DND-41 (cell line): ENCODE measurements around the gene ABCG1.

ENCODE experiments used
- ATAC-seq: fragments of 200-7000 bp; cut with Tn5 transposase; 3 replicates; pipeline ENCODE4 v1.9.1; 2021; ENCODE audit warnings: low read depth; ENCODE audit not compliant: insufficient read depth
- DNase-seq: peaks from one replicate; pipeline ENCODE4 v3.0.0-alpha.2; 2020
- H2AFZ ChIP-seq: 2 replicates; pipeline ENCODE4 v1.6.0; 2012; ENCODE audit warnings: low read depth, low read length
- H3K27ac ChIP-seq: 2 replicates; pipeline ENCODE4 v1.5.1; 2012; ENCODE audit warnings: low read length, inconsistent platforms
- H3K27me3 ChIP-seq: fragments of 200-600 bp; sonication (generic); 2 replicates; pipeline ENCODE4 v1.6.0; 2012; ENCODE audit warnings: low read length, mild to moderate bottlenecking, inconsistent platforms; ENCODE audit not compliant: insufficient read depth, poor library complexity
- H3K36me3 ChIP-seq: 2 replicates; pipeline ENCODE4 v1.5.1; 2012; ENCODE audit warnings: low read length, inconsistent platforms; ENCODE audit not compliant: insufficient read depth
- H3K4me1 ChIP-seq: 2 replicates; pipeline ENCODE4 v1.5.1; 2012; ENCODE audit warnings: mild to moderate bottlenecking, low read length; ENCODE audit not compliant: insufficient read depth
- H3K4me2 ChIP-seq: 2 replicates; pipeline ENCODE4 v1.6.0; 2012; ENCODE audit warnings: mild to moderate bottlenecking, moderate library complexity, low read length, inconsistent platforms; ENCODE audit not compliant: insufficient read depth
- H3K4me3 ChIP-seq, 2 experiments: fragments of 200-600 bp in 1 of 2; shearing (Covaris generic) in 1 of 2; 2 replicates each; pipeline ENCODE4 v1.5.1; 2012 to 2016; ENCODE audit warnings: inconsistent platforms in 2 of 2, low read length in 2 of 2, mild to moderate bottlenecking in 2 of 2, low read depth in 1 of 2, moderate library complexity in 1 of 2
- H3K79me2 ChIP-seq: 2 replicates; pipeline ENCODE4 v1.6.0; 2012; ENCODE audit warnings: low read length, inconsistent platforms; ENCODE audit not compliant: insufficient read depth
- H3K9ac ChIP-seq: 2 replicates; pipeline ENCODE4 v1.6.0; 2012; ENCODE audit warnings: low read depth, mild to moderate bottlenecking, inconsistent platforms, low read length, moderate library complexity
- H3K9me3 ChIP-seq: 2 replicates; pipeline ENCODE4 v1.5.1; 2012; ENCODE audit warnings: low read length, moderate library complexity, mild to moderate bottlenecking, inconsistent platforms; ENCODE audit not compliant: insufficient read depth, severe bottlenecking
- H4K20me1 ChIP-seq: 2 replicates; pipeline ENCODE4 v1.6.0; 2012; ENCODE audit warnings: low read length; ENCODE audit not compliant: insufficient read depth
- CTCF ChIP-seq: IDR thresholded peaks from 2 replicates; pipeline ENCODE4 v1.5.1; 2012; ENCODE audit warnings: borderline replicate concordance, low read length, moderate library complexity, mild to moderate bottlenecking; ENCODE audit not compliant: poor library complexity, severe bottlenecking; ENCODE audit errors: extremely low read depth
- EZH2 ChIP-seq: IDR thresholded peaks from 3 replicates; pipeline ENCODE4 v1.6.1; 2012; ENCODE audit warnings: borderline replicate concordance, low read depth, mild to moderate bottlenecking, moderate library complexity, low read length, inconsistent platforms; ENCODE audit not compliant: severe bottlenecking

Gene ABCG1

GRCh38 chr21:42330380-42331371 lies 111.7 kb downstream of the ABCG1 start:
- ATAC-seq (no peak), DNase-seq (no peak)
- H3K4me2 ChIP-seq, result no peak overlapping the region
- no peaks in the 10 kb centered on the region for H3K27me3 ChIP-seq
- H3K4me1 ChIP-seq, result no peaks in the 10 kb centered on the region
- no peak overlapping the region for H3K9ac ChIP-seq
- no peak overlapping the region for H2AFZ ChIP-seq
- H3K27ac ChIP-seq, result no peak overlapping the region
- no peak overlapping the region for H3K4me3 ChIP-seq
- H4K20me1 ChIP-seq, result no peaks in the 10 kb centered on the region
- TF ChIP-seq CTCF (no peak), EZH2 (no peak)
- H3K36me3 ChIP-seq, result no peaks in the 10 kb centered on the region
- no peaks in the 10 kb centered on the region for H3K79me2 ChIP-seq
- H3K9me3 ChIP-seq, result peaks cover 10% of the 10 kb centered on the region

DNA sequence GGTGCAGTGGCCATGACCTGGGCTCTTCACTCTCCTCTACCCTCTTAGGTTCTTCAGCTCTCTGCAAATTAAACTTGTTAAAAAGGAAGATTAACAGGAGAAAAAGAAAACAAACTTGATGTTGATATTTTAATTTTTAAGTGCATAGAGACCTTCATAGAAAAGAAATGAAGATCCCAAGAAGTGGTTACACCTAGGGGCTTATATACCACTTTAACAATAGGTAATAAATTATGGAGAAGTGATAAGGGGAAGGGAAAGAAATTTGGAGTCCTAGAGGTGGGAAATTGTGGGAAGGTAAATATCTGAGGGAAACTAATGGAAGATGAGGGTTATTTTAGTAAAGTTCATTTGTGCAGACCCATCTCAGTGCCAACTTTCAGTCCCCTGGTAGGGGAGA lies 112.7 kb downstream of the ABCG1 start:
- no peak overlapping the region for H3K9ac ChIP-seq
- H3K4me3 ChIP-seq, result no peak overlapping the region
- no peak overlapping the region for H3K4me2 ChIP-seq
- no peaks in the 10 kb centered on the region for H3K27me3 ChIP-seq
- peaks cover 10% of the 10 kb centered on the region for H3K9me3 ChIP-seq
- H2AFZ ChIP-seq, result no peak overlapping the region
- H3K27ac ChIP-seq, result no peak overlapping the region
- no peaks in the 10 kb centered on the region for H3K79me2 ChIP-seq
- no peak for TF ChIP-seq CTCF
- no peak for TF ChIP-seq EZH2
- ATAC-seq, result no peak
- H3K36me3 ChIP-seq, result no peaks in the 10 kb centered on the region
- DNase-seq, result no peak
- no peaks in the 10 kb centered on the region for H4K20me1 ChIP-seq
- no peaks in the 10 kb centered on the region for H3K4me1 ChIP-seq

DNA sequence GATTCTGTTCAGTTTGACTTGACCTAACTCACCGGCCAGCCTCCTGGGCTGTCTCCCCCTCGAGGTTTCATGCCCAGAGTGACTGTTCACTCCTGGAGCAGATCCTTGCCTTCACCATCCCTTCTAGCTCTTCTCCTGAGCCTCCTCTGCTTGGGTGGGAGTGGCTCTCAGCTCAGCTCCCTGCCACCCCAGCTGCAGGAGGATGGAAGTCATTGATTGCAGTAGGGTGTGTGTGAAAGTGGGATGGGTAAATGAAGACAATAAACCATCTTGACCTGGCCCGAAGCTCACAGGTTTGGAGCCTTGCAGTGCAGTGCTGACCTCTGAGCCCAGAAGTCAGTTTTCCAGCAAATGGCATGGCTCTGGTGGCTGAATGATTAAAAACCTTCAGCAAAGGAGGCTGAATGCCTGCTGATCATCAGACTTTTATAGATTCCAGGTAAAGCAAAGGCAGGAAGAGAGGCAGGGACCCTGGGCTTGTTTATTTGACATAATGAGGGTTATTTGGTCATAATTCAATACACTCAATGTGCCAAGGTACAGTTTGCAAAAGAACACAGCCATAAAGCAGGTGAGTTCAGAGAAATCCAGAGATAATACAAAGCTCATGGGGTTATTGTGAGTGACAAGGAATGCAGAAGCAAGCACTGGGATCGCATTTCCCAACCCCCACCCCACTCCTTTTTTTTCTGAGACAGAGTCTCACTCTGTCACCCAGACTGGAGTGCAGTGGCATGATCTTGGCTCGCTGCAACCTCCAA lies 113.8 kb downstream of the ABCG1 start:
- TF ChIP-seq CTCF, result no peak
- no peak for TF ChIP-seq EZH2

More for the DNA sequence above, 113.8 kb downstream of the ABCG1 start:
- Histone ChIP-seq H3K4me2 (no peak overlapping the region), H3K4me1 (no peaks in the 10 kb centered on the region), H3K4me3 (no peak overlapping the region), H3K27me3 (no peaks in the 10 kb centered on the region), H3K9me3 (peaks cover 10% of the 10 kb centered on the region), H3K9ac (no peak overlapping the region), H3K79me2 (no peaks in the 10 kb centered on the region), H3K27ac (no peak overlapping the region), H3K36me3 (no peaks in the 10 kb centered on the region), H2AFZ (no peak overlapping the region), H4K20me1 (no peaks in the 10 kb centered on the region)
- no peak for DNase-seq
- ATAC-seq, result no peak
